Measurements from ENCODE around the gene MGAT4A.
"Not testable (repeated sequence)": the region's sequence is repeated elsewhere in the genome, so short reads cannot be mapped to it uniquely, and the experiment has no call there.

The MGAT4A gene

DNA sequence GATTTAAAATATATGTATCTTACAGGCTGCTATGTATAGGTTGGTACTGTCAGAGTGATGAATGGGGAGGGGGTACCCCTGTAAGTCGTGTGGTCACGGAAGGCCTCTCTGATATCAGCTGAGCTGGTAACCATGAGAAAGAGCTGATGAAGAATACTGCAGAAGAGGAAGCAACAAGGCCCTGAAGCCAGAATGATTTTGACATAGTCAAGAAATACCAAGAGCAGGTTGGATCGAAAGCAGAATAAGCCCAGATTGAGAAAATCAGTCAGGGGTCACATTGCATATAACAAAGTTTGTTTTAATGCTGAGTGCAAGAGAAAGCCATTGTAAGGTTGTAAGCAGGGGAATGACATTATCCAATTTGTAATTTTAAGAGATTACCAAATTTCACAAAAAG, 65.3 kb downstream of the MGAT4A start:
- Histone ChIP-seq H3K27me3 (ENCODE audit: control insufficient read depth in 3 of 3, insufficient read depth in 3 of 3, low read depth in 1 of 3, low read length in 3 of 3) (no peaks in the 10 kb centered on the region), H3K9ac (ENCODE audit: low read depth, low read length, poor library complexity) (no peak overlapping the region), H2BK5ac (ENCODE audit: low read length) (no peak overlapping the region), H3K14ac (ENCODE audit: low read length) (no peak overlapping the region), H2AFZ (ENCODE audit: low read length) (no peak overlapping the region), H2AK5ac (ENCODE audit: low read depth, low read length) (no peak overlapping the region), H2BK15ac (ENCODE audit: low read length) (no peak overlapping the region), H3K4ac (ENCODE audit: low read length) (no peak overlapping the region), H3K79me1 (ENCODE audit: low read depth, low read length) (no peaks in the 10 kb centered on the region), H2BK12ac (ENCODE audit: low read length) (no peak overlapping the region), H4K91ac (ENCODE audit: low read depth, low read length, poor library complexity) (no peak overlapping the region), H2BK120ac (ENCODE audit: low read depth, low read length) (no peak overlapping the region), H3K23ac (ENCODE audit: low read depth, low read length, poor library complexity) (no peak overlapping the region), H3K4me2 (ENCODE audit: insufficient read depth, low read length, poor library complexity, severe bottlenecking) (no peak overlapping the region), H3K18ac (ENCODE audit: low read length) (no peak overlapping the region), H4K8ac (ENCODE audit: low read depth, low read length) (no peak overlapping the region), H3K9me3 (replicated peaks in 1 of 2; ENCODE audit: control insufficient read depth in 2 of 2, insufficient read depth in 1 of 2, low read depth in 1 of 2, low read length in 2 of 2) (peaks cover 0 to 2% of the 10 kb centered on the region in 2 donors), H3K36me3 (replicated peaks in 1 of 2; ENCODE audit: control insufficient read depth in 2 of 2, insufficient read depth in 2 of 2, low read length in 2 of 2) (no peaks in the 10 kb centered on the region), H3K4me1 (ENCODE audit: control insufficient read depth in 2 of 2, insufficient read depth in 1 of 2, low read depth in 1 of 2, low read length in 2 of 2) (no peaks in the 10 kb centered on the region), H3K4me3 (ENCODE audit: low read length in 2 of 2) (no peak overlapping the region), H3K27ac (replicated peaks; ENCODE audit: low read length) (no peak overlapping the region)
- no peak for DNase-seq (ENCODE audit: low spot score)
- no CpG with 5 or more reads among the region's 3 CpGs for WGBS, 2 donors (ENCODE audit: extremely low coverage in 2 of 2, insufficient read length in 2 of 2, insufficient replicate concordance in 1 of 2)

DNA sequence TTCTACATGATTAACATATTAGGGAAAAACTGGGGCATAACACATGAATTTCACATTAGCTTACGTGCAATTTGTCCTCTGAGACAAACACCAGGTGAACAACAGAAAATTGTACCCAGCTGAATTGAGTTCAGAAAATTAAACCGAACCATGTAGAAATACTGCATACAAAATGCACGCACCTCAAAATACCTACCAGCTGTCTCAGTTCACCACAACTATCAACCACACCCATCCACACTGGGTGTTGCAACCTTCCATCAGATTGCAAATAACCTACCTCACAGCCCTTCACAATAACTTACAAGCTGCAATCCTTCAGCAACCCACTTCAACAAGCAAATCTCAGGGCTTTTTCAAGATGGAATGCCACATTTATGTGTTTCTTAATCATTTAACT, 66.6 kb downstream of the MGAT4A start:
- Histone ChIP-seq H3K36me3 (replicated peaks in 1 of 2; ENCODE audit: control insufficient read depth in 2 of 2, insufficient read depth in 2 of 2, low read length in 2 of 2) (no peaks in the 10 kb centered on the region), H2AFZ (ENCODE audit: low read length) (no peak overlapping the region), H2BK12ac (ENCODE audit: low read length) (no peak overlapping the region), H3K14ac (ENCODE audit: low read length) (no peak overlapping the region), H2BK5ac (ENCODE audit: low read length) (no peak overlapping the region), H3K9me3 (replicated peaks in 1 of 2; ENCODE audit: control insufficient read depth in 2 of 2, insufficient read depth in 1 of 2, low read depth in 1 of 2, low read length in 2 of 2) (peaks cover 0 to 2% of the 10 kb centered on the region in 2 donors), H4K8ac (ENCODE audit: low read depth, low read length) (no peak overlapping the region), H3K18ac (ENCODE audit: low read length) (no peak overlapping the region), H3K79me1 (ENCODE audit: low read depth, low read length) (no peaks in the 10 kb centered on the region), H2AK5ac (ENCODE audit: low read depth, low read length) (no peak overlapping the region), H3K23ac (ENCODE audit: low read depth, low read length, poor library complexity) (no peak overlapping the region), H3K9ac (ENCODE audit: low read depth, low read length, poor library complexity) (no peak overlapping the region), H3K27ac (replicated peaks; ENCODE audit: low read length) (peak overlapping the region; percentile 28), H3K4ac (ENCODE audit: low read length) (no peak overlapping the region), H3K4me3 (ENCODE audit: low read length in 2 of 2) (no peak overlapping the region), H2BK15ac (ENCODE audit: low read length) (no peak overlapping the region), H3K4me2 (ENCODE audit: insufficient read depth, low read length, poor library complexity, severe bottlenecking) (no peak overlapping the region), H4K91ac (ENCODE audit: low read depth, low read length, poor library complexity) (no peak overlapping the region), H3K4me1 (ENCODE audit: control insufficient read depth in 2 of 2, insufficient read depth in 1 of 2, low read depth in 1 of 2, low read length in 2 of 2) (no peaks in the 10 kb centered on the region), H3K27me3 (ENCODE audit: control insufficient read depth in 3 of 3, insufficient read depth in 3 of 3, low read depth in 1 of 3, low read length in 3 of 3) (no peaks in the 10 kb centered on the region), H2BK120ac (ENCODE audit: low read depth, low read length) (no peak overlapping the region)
- WGBS, 2 donors (ENCODE audit: extremely low coverage in 2 of 2, insufficient read length in 2 of 2, insufficient replicate concordance in 1 of 2), result no CpG with 5 or more reads among the region's 3 CpGs
- no peak for DNase-seq (ENCODE audit: low spot score)

DNA sequence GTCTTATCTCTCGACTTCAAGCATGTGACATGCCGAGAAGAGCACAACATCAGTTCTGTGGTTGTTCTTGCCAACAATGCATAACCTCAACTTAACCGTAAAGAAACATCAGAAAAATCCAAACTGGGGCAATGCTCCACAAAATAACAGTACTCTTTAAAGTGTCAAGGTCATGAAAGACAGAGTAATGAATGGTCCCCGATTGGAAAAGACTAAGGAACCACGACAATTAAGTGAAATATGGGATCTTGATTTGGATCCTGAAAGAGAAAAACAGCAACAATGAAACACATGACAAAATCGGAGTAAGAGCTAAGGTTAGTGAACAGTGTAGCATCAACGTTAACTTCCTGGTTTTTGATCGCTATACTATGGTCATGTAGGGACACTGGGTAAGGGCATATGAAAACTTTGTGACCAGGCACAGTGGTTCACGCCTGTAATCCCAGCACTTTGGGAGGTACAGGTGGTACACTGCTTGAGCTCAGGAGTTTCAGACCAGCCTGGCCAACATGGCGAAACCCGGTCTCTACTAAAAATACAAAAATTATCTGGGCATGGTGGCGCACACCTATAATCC, 67.3 kb downstream of the MGAT4A start:
- Histone ChIP-seq H3K23ac (ENCODE audit: low read depth, low read length, poor library complexity) (no peak overlapping the region), H4K91ac (ENCODE audit: low read depth, low read length, poor library complexity) (no peak overlapping the region)
- 100% methylated on average over 1 of the region's 12 CpGs; no CpG with 5 or more reads in 1 of the 2 donors for WGBS, 2 donors (ENCODE audit: extremely low coverage in 2 of 2, insufficient read length in 2 of 2, insufficient replicate concordance in 1 of 2)

DNA sequence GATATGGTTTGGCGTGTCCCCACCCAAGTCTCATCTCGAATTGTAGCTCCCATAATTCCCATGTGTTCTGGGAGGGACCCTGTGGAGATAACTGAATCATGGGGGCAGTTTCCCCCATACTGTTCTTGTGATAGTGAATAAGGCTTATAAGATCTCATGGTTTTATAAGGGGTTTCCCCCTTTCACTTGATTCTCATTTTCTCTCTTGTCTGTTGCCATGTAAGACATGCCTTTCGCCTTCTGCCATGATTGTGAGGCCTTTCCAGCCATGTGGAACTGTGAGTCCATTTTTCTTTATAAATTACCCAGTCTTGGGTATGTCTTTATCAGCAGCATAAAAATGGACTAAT, 71.5 kb downstream of the MGAT4A start:
- not testable (repeated sequence) for H3K79me1 ChIP-seq (ENCODE audit: low read depth, low read length); H2BK15ac ChIP-seq (ENCODE audit: low read length); H2BK120ac ChIP-seq (ENCODE audit: low read depth, low read length); DNase-seq (ENCODE audit: low spot score); H3K4me3 ChIP-seq (ENCODE audit: low read length in 2 of 2); H2AK5ac ChIP-seq (ENCODE audit: low read depth, low read length); H3K18ac ChIP-seq (ENCODE audit: low read length); H2AFZ ChIP-seq (ENCODE audit: low read length); H3K14ac ChIP-seq (ENCODE audit: low read length); H3K27ac ChIP-seq (replicated peaks; ENCODE audit: low read length); H3K36me3 ChIP-seq (replicated peaks in 1 of 2; ENCODE audit: control insufficient read depth in 2 of 2, insufficient read depth in 2 of 2, low read length in 2 of 2); H2BK5ac ChIP-seq (ENCODE audit: low read length); H3K23ac ChIP-seq (ENCODE audit: low read depth, low read length, poor library complexity); H3K27me3 ChIP-seq (ENCODE audit: control insufficient read depth in 3 of 3, insufficient read depth in 3 of 3, low read depth in 1 of 3, low read length in 3 of 3); H4K91ac ChIP-seq (ENCODE audit: low read depth, low read length, poor library complexity); H3K4ac ChIP-seq (ENCODE audit: low read length); H3K9ac ChIP-seq (ENCODE audit: low read depth, low read length, poor library complexity); H3K9me3 ChIP-seq (replicated peaks in 1 of 2; ENCODE audit: control insufficient read depth in 2 of 2, insufficient read depth in 1 of 2, low read depth in 1 of 2, low read length in 2 of 2); H3K4me2 ChIP-seq (ENCODE audit: insufficient read depth, low read length, poor library complexity, severe bottlenecking); H3K4me1 ChIP-seq (ENCODE audit: control insufficient read depth in 2 of 2, insufficient read depth in 1 of 2, low read depth in 1 of 2, low read length in 2 of 2); H4K8ac ChIP-seq (ENCODE audit: low read depth, low read length); H2BK12ac ChIP-seq (ENCODE audit: low read length)
- WGBS, 2 donors (ENCODE audit: extremely low coverage in 2 of 2, insufficient read length in 2 of 2, insufficient replicate concordance in 1 of 2), result no CpG with 5 or more reads among the region's 3 CpGs

More for the DNA sequence above, 67.3 kb downstream of the MGAT4A start:
- Histone ChIP-seq H2BK120ac (ENCODE audit: low read depth, low read length) (no peak overlapping the region), H3K4me3 (ENCODE audit: low read length in 2 of 2) (no peak overlapping the region), H3K27ac (replicated peaks; ENCODE audit: low read length) (no peak overlapping the region), H2AK5ac (ENCODE audit: low read depth, low read length) (no peak overlapping the region), H3K4ac (ENCODE audit: low read length) (no peak overlapping the region), H3K27me3 (ENCODE audit: control insufficient read depth in 3 of 3, insufficient read depth in 3 of 3, low read depth in 1 of 3, low read length in 3 of 3) (no peaks in the 10 kb centered on the region), H3K9ac (ENCODE audit: low read depth, low read length, poor library complexity) (no peak overlapping the region), H3K14ac (ENCODE audit: low read length) (no peak overlapping the region), H3K4me1 (ENCODE audit: control insufficient read depth in 2 of 2, insufficient read depth in 1 of 2, low read depth in 1 of 2, low read length in 2 of 2) (no peaks in the 10 kb centered on the region), H2BK5ac (ENCODE audit: low read length) (no peak overlapping the region), H2AFZ (ENCODE audit: low read length) (no peak overlapping the region), H3K18ac (ENCODE audit: low read length) (no peak overlapping the region), H2BK15ac (ENCODE audit: low read length) (no peak overlapping the region), H3K9me3 (replicated peaks in 1 of 2; ENCODE audit: control insufficient read depth in 2 of 2, insufficient read depth in 1 of 2, low read depth in 1 of 2, low read length in 2 of 2) (peaks cover 0 to 2% of the 10 kb centered on the region in 2 donors), H3K4me2 (ENCODE audit: insufficient read depth, low read length, poor library complexity, severe bottlenecking) (no peak overlapping the region), H3K36me3 (replicated peaks in 1 of 2; ENCODE audit: control insufficient read depth in 2 of 2, insufficient read depth in 2 of 2, low read length in 2 of 2) (no peaks in the 10 kb centered on the region), H2BK12ac (ENCODE audit: low read length) (no peak overlapping the region), H3K79me1 (ENCODE audit: low read depth, low read length) (no peaks in the 10 kb centered on the region), H4K8ac (ENCODE audit: low read depth, low read length) (no peak overlapping the region)
- DNase-seq (ENCODE audit: low spot score), result no peak

All from neuronal stem cell (in vitro differentiated cells).